VCaP (cell line): ENCODE results near the gene RCN1.

ENCODE experiments used
- H3K27ac ChIP-seq: fragments of 450-650 bp; 2 replicates; pipeline ENCODE4 v1.5.1; 2017
- TF ChIP-seq, protein P1 (sequence below): fragments of 450-650 bp; conservative IDR thresholded peaks from 2 replicates; pipeline ENCODE4 v1.5.1; 2017; ENCODE audit warnings: mild to moderate bottlenecking, moderate library complexity

Gene RCN1

DNA sequence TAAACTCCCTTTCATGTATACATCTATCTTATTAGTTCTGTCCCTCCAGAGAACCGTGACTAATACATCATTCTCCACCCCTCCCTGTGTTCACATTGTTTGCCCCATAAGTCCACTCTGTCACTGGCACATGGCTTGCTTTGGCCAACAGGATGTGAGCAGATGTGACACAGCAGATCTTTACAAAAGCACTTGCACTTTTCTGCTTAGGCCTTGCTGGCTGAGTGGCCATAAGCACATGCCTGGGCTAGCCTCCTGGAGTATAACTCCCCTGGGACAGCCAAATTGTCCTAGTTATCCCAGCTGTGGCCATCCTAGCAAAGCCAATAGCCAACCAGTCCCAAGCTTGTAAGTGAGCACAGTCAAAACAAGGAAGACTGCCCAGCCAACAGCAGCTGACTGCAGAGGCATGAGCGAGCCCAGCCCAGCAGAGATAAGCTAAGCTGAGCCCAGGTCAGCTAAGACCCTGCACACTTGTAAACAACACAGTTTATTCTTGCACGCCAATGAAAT, 9.7 kb upstream of the RCN1 start:
- TF ChIP-seq, protein P1, sequence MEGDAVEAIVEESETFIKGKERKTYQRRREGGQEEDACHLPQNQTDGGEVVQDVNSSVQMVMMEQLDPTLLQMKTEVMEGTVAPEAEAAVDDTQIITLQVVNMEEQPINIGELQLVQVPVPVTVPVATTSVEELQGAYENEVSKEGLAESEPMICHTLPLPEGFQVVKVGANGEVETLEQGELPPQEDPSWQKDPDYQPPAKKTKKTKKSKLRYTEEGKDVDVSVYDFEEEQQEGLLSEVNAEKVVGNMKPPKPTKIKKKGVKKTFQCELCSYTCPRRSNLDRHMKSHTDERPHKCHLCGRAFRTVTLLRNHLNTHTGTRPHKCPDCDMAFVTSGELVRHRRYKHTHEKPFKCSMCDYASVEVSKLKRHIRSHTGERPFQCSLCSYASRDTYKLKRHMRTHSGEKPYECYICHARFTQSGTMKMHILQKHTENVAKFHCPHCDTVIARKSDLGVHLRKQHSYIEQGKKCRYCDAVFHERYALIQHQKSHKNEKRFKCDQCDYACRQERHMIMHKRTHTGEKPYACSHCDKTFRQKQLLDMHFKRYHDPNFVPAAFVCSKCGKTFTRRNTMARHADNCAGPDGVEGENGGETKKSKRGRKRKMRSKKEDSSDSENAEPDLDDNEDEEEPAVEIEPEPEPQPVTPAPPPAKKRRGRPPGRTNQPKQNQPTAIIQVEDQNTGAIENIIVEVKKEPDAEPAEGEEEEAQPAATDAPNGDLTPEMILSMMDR: no peak
- H3K27ac ChIP-seq: no peak overlapping the region

DNA sequence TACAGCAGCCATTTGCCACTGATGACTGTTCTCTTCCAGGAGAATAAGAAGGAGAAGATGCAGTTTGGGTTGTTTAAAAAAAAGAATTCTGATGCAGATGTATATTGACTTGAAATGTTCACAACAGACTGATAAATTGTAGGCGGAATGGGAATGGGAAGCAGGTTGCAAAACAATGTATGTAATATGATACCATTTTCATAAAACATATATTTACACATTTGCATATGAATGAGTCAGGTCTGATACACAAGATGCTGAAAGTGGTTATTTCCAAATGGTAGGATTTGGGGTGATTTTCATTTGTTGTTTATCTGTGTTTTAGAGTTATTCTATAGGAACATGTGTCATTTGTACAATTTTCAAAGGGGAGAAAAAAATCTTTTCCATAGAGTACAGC, 9.0 kb upstream of the RCN1 start:
- TF ChIP-seq, protein P1: no peak
- H3K27ac ChIP-seq: no peak overlapping the region

DNA sequence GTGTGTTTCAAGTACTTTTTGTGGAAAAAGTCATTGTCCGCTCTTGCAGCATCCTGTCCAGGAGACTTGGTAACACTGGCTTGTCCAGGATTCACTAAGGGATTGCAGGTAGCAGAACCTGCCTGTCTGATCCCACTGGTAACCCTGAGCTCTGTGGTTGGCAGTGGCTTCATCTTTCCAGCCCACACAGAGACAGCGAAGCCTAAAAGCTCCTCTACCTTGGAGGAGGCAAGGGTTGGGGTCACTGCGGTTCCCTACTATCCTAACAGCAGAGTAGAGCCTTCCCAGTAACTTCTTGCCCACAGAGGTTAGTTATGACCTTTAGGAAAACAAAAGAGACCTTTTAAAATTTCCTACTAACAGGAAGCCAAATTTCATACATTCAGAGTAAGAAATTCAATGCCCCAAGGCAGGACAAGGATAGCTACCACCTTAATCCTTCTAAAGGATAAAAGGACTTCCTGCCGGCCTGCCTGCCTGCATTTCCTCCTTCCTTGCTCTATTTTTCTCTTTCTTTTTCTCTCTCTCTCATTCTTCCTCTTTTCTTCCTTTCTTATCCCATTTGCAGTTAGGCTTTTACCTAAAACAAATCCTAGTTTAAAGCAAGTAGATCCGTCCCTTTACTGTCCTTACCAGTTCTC, 8.4 kb upstream of the RCN1 start:
- H3K27ac ChIP-seq: no peak overlapping the region
- TF ChIP-seq, protein P1: no peak

DNA sequence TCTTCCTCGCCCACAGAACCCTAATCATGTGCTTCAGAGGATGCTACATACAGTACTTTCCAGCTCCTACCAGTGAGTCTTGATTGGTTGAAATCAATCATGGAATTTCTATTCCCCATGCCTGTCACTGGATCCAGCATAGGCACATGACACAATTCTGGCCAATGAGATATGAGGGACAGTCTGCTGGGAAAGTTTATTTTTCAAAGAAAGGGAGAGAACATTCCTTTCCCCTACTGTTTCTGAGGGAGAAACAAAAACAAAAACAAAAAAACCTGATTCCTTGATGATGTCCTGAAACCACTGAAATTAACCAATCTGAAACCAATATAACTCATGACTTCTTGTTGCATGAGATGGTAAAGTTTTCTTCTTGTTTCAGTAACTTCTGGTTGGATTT, 3.3 kb upstream of the RCN1 start:
- no peak overlapping the region for H3K27ac ChIP-seq
- TF ChIP-seq, protein P1: no peak

DNA sequence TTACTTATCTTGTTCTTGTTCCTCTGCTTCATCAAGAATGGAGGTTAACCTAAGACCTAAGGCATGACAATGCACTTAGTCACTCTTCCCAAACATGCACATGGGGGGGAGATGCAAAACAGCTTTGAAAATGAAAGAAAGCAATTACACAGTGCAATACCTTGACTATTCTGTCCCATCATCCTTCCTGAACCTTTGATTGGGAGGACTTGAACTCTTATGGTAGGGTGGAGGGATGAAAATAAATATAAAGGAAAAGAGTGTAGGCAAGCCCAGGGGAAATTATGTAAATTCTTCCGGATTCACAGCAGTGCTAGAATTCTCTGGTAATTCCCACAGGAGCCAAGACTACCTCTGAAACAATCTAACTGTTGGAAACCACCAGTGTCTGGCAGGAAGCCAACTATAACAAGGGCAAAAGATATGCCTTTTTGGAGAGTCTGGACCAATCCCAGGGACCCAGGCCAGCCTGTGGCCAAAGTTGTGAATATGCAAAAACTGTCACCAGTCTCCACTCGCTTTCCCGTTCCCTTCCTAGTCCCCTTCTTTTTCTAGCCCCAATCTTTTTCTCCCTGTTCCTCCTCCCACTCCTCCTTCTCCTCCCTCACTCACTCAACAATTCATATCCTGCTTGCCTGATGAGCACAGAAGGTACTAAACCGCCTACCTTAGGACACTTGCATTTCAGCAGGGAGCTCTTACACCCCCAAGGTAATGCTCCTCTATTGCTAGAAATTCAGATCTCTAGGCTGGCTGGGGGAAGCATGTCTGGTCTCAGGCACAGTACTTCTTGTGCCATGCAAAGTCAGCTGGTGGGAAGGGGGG, 2.5 kb upstream of the RCN1 start:
- H3K27ac ChIP-seq: no peak overlapping the region
- TF ChIP-seq, protein P1: no peak

DNA sequence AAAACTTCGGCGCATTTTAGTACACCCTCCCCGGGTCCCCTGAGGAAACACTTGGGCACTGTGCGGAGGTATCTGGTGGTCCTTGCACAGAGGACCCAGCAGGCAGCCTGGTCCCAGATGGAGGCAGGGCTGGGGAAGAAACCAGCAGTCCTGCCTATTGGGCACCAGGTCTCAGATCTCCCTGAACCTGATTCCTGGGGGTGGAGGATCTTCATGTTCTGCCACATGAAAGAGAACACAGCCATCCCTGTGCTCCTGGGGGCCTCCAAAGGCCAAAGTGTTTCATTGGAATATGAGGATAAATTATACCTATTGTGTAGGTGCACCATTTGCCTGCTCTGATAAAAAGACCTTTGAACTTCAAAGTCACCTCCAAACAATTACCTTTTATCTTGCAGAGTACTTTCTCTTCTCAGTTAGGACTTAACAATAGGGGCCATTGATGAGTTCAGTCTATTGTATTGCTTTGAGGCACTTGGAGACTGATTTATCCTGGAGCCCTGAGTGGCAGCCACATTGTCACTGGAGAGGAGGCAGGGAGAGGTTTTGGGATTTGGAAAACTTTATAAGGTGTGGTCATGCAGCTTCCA, 1.8 kb downstream of the RCN1 start:
- TF ChIP-seq, protein P1: no peak
- no peak overlapping the region for H3K27ac ChIP-seq

DNA sequence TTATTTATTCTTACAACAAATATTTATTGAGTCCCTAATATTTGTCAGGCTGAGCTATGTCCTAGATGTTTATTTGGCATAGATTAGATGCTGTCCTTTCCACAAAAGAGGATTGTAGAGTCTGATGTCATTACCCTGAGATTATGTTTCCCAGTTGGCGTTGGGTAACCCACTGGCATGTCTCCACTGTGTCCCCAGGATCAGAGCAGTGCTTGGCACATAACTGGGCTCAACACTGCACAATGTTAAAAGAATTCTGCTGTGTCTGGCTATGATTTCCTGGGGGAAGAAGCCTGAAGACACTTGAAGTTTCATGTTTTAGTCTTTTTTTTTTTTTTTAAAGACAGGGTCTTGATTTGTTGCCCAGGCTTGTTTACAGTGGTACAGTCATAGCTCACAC, 4.0 kb downstream of the RCN1 start:
- H3K27ac ChIP-seq: no peak overlapping the region
- TF ChIP-seq, protein P1: no peak
